ENCODE measurements around the gene HMOX1.

DNA sequence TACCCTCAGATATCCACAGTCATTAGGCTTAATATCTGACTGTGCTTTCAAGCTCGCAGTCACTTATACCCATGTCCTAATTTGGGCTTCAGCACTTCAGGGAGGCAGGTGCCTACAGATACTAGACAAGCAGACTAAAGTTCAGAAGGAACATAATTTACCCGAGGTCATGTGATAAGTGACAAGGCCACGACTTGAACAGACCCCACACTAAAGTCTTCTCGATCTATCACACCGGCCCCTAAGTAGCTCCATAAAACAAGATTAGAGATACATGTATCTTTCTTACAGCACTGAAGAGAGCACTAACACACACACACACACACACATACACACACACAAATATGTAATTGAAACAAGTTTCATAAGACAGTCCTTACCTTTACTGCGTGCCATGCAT lies 48.6 kb upstream of the HMOX1 start:
- TF ChIP-seq, protein P1, sequence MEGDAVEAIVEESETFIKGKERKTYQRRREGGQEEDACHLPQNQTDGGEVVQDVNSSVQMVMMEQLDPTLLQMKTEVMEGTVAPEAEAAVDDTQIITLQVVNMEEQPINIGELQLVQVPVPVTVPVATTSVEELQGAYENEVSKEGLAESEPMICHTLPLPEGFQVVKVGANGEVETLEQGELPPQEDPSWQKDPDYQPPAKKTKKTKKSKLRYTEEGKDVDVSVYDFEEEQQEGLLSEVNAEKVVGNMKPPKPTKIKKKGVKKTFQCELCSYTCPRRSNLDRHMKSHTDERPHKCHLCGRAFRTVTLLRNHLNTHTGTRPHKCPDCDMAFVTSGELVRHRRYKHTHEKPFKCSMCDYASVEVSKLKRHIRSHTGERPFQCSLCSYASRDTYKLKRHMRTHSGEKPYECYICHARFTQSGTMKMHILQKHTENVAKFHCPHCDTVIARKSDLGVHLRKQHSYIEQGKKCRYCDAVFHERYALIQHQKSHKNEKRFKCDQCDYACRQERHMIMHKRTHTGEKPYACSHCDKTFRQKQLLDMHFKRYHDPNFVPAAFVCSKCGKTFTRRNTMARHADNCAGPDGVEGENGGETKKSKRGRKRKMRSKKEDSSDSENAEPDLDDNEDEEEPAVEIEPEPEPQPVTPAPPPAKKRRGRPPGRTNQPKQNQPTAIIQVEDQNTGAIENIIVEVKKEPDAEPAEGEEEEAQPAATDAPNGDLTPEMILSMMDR (IDR thresholded peaks at IDR 0.05), result no peak
- TF ChIP-seq POLR2AphosphoS5 (IDR thresholded peaks at IDR 0.05), result no peak

Data from breast epithelium (tissue), 3 donors.